Kidney epithelial cell (primary cell): Measurements from ENCODE around the gene SERPINA1. TPM values are rescaled to one million over a fixed set of nuclear protein-coding genes. Genes with fewer than 3 reads are reported as not detected.

ENCODE experiments used
- DNase-seq: peaks from one replicate; pipeline ENCODE4 v3.0.0-alpha.2; 2010; ENCODE audit warnings: low read depth
- H3K27me3 ChIP-seq: 2 replicates; pipeline ENCODE4 v1.6.0; 2011; ENCODE audit warnings: low read length; ENCODE audit not compliant: control insufficient read depth, insufficient read depth
- H3K36me3 ChIP-seq: 2 replicates; pipeline ENCODE4 v1.5.1; 2011; ENCODE audit warnings: low read length; ENCODE audit not compliant: control insufficient read depth, insufficient read depth
- H3K4me3 ChIP-seq: 2 replicates; pipeline ENCODE4 v1.5.1; 2011; ENCODE audit warnings: low read depth, mild to moderate bottlenecking, control low read depth, low read length
- total RNA-seq: library from RNA; depleted of rRNA; stranded (reverse); fragments of >200 nt; gene quantifications from 2 replicates; pipeline ENCODE4 v1.2.3, GENCODE V29; 2015
- TF ChIP-seq, protein P1 (sequence below): IDR thresholded peaks from 2 replicates; pipeline ENCODE4 v1.5.1; 2011; ENCODE audit warnings: mild to moderate bottlenecking, moderate library complexity, low read length, control low read depth, inconsistent platforms; ENCODE audit not compliant: insufficient read depth, poor library complexity, severe bottlenecking

Gene SERPINA1
- total RNA-seq, 1 donor from 2014 or later, result 23.2 TPM

DNA sequence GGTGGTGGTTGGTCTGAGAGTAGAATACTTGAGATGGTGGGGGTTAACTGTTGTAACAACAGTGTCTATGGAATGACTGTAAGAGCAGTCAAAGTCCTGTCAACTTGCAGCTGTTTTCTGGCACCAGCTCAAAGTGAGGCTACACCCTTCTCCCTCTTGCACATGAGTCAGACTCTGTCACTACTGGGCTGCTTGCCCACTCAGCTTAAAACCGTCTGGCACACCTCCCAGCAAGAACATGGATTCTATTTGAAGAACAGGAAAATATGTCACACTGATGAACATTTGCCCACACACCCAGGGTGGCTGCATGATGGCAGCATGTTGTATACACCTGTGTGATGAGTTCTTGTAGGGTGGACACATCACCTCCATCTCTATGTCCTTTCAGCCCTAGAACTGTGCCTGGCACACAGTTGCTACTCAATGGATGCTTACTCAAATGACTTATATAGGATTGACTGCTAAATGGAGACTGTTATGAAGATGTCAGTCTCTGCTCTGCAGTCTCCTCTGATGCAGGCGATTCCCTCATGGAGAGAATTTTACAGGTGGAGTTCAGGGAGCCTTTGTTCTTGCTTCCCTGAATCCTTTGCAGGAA is 46.0 kb downstream of the SERPINA1 start:
- no peaks in the 10 kb centered on the region for H3K27me3 ChIP-seq
- peak; percentile 98 for DNase-seq
- TF ChIP-seq, protein P1, sequence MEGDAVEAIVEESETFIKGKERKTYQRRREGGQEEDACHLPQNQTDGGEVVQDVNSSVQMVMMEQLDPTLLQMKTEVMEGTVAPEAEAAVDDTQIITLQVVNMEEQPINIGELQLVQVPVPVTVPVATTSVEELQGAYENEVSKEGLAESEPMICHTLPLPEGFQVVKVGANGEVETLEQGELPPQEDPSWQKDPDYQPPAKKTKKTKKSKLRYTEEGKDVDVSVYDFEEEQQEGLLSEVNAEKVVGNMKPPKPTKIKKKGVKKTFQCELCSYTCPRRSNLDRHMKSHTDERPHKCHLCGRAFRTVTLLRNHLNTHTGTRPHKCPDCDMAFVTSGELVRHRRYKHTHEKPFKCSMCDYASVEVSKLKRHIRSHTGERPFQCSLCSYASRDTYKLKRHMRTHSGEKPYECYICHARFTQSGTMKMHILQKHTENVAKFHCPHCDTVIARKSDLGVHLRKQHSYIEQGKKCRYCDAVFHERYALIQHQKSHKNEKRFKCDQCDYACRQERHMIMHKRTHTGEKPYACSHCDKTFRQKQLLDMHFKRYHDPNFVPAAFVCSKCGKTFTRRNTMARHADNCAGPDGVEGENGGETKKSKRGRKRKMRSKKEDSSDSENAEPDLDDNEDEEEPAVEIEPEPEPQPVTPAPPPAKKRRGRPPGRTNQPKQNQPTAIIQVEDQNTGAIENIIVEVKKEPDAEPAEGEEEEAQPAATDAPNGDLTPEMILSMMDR, result no peak
- H3K4me3 ChIP-seq, result no peak overlapping the region
- H3K36me3 ChIP-seq, result no peaks in the 10 kb centered on the region

GRCh38 chr14:94341656-94342333 is 46.6 kb downstream of the SERPINA1 start:
- TF ChIP-seq, protein P1, result no peak
- no peak for DNase-seq
- Histone ChIP-seq H3K27me3 (no peaks in the 10 kb centered on the region), H3K4me3 (no peak overlapping the region), H3K36me3 (no peaks in the 10 kb centered on the region)

- Histone ChIP-seq H3K36me3 (no peaks in the 10 kb centered on the region), H3K27me3 (no peaks in the 10 kb centered on the region), H3K4me3 (no peak overlapping the region)
- DNase-seq, result no peak
- TF ChIP-seq, protein P1, result no peak
Measured at GRCh38 chr14:94340533-94340932, 47.9 kb downstream of the SERPINA1 start.

GRCh38 chr14:94338023-94338422 is 50.4 kb downstream of the SERPINA1 start:
- Histone ChIP-seq H3K4me3 (no peak overlapping the region), H3K36me3 (no peaks in the 10 kb centered on the region), H3K27me3 (no peaks in the 10 kb centered on the region)
- TF ChIP-seq, protein P1, result no peak
- DNase-seq, result no peak

DNA sequence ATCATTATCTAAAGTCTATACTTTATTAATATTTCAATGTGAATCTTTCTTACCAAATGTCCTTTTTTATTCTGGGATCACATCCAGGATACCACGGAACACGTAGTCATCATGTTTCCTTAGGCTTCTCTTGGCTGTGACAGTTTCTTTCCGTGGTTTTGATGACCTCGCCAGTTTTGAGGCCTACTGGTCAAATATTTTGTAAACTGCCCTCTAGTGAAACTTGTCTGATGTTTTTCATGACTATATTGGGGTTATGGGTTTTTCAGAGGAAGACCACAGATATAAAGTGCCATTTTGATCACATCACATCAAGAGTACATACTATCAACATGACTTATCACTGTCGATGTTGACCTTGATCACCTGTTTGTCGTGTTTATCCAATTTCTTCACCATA is 51.1 kb downstream of the SERPINA1 start:
- no peak for DNase-seq
- TF ChIP-seq, protein P1, result no peak

More for the DNA sequence above, 51.1 kb downstream of the SERPINA1 start:
- Histone ChIP-seq H3K4me3 (no peak overlapping the region), H3K27me3 (no peaks in the 10 kb centered on the region), H3K36me3 (no peaks in the 10 kb centered on the region)
